EL (cell line): ENCODE results near the gene KIF7.
"Not testable (repeated sequence)": the region's sequence is repeated elsewhere in the genome, so short reads cannot be mapped to it uniquely, and the experiment has no call there.

ENCODE experiments used
- DNase-seq: peaks from one replicate; pipeline ENCODE4 v3.0.0-alpha.2; 2016

The KIF7 gene

GRCh38 chr15:89654847-89655805, at the start of gene KIF7:
Gene KIF7 (minus strand): TSS chr15:89655467. CDS start chr15:89652930, 2,537 bp downstream.
- DNase-seq = peak; percentile 58

- DNase-seq = peak; percentile 9
Measured at GRCh38 chr15:89704411-89704810, 49.1 kb upstream of the KIF7 start.

GRCh38 chr15:89695198-89695597, 39.9 kb upstream of the KIF7 start:
- DNase-seq = no peak

- no peak for DNase-seq
Measured at GRCh38 chr15:89693696-89694095, 38.4 kb upstream of the KIF7 start.

- DNase-seq = no peak
Measured at GRCh38 chr15:89693091-89693490, 37.8 kb upstream of the KIF7 start.

GRCh38 chr15:89690276-89691218, 35.3 kb upstream of the KIF7 start, which contains the start of the genes PEX11A and WDR93:
Gene PEX11A (minus strand): TSS chr15:89690754. CDS start chr15:89690632, 122 bp downstream.
Gene WDR93 (plus strand): TSS chr15:89690811. CDS start chr15:89701747, 10,936 bp downstream.
- peak; percentile 79 for DNase-seq

GRCh38 chr15:89689930-89690275, 34.6 kb upstream of the KIF7 start:
- DNase-seq = not testable (repeated sequence)

- no peak for DNase-seq
Measured at GRCh38 chr15:89686522-89686921, 31.3 kb upstream of the KIF7 start.

- no peak for DNase-seq
Measured at GRCh38 chr15:89685995-89686394, 30.7 kb upstream of the KIF7 start.

GRCh38 chr15:89681146-89681545, 25.9 kb upstream of the KIF7 start:
- no peak for DNase-seq

- no peak for DNase-seq
Measured at GRCh38 chr15:89680282-89680873, 25.1 kb upstream of the KIF7 start.

GRCh38 chr15:89679212-89679611, 23.9 kb upstream of the KIF7 start, which contains the start of gene PLIN1:
Gene PLIN1 (minus strand): TSS chr15:89679367. CDS start chr15:89677489, 1,878 bp downstream.
- no peak for DNase-seq

- DNase-seq = no peak
Measured at GRCh38 chr15:89677381-89677780, 22.1 kb upstream of the KIF7 start.

GRCh38 chr15:89675606-89676005, 20.3 kb upstream of the KIF7 start:
- no peak for DNase-seq

GRCh38 chr15:89674526-89674925, 19.3 kb upstream of the KIF7 start:
- DNase-seq = no peak

- DNase-seq = no peak
Measured at GRCh38 chr15:89673165-89673512, 17.9 kb upstream of the KIF7 start.

GRCh38 chr15:89672221-89673164, 17.2 kb upstream of the KIF7 start:
- no peak for DNase-seq

GRCh38 chr15:89671687-89672086, 16.4 kb upstream of the KIF7 start:
- DNase-seq = no peak

GRCh38 chr15:89670971-89671560, 15.8 kb upstream of the KIF7 start:
- DNase-seq = no peak

- DNase-seq = no peak
Measured at GRCh38 chr15:89669941-89670340, 14.7 kb upstream of the KIF7 start.

- no peak for DNase-seq
Measured at GRCh38 chr15:89669309-89669865, 14.1 kb upstream of the KIF7 start.
